Stimulated activated CD8-positive, alpha-beta memory T cell treated with anti-CD3 and anti-CD28 coated beads, Interleukin-7, amount 100 ng/mL, for 4 hours (primary cell): ENCODE data around the gene MUC22.
"Not testable (repeated sequence)": the region's sequence is repeated elsewhere in the genome, so short reads cannot be mapped to it uniquely, and the experiment has no call there.

ENCODE experiments used
- DNase-seq, 2 donors: peaks; one replicate each; pipeline ENCODE4 v3.0.0-alpha.2; 2020; ENCODE audit warnings: low read depth in 2 of 2

The MUC22 gene

DNA sequence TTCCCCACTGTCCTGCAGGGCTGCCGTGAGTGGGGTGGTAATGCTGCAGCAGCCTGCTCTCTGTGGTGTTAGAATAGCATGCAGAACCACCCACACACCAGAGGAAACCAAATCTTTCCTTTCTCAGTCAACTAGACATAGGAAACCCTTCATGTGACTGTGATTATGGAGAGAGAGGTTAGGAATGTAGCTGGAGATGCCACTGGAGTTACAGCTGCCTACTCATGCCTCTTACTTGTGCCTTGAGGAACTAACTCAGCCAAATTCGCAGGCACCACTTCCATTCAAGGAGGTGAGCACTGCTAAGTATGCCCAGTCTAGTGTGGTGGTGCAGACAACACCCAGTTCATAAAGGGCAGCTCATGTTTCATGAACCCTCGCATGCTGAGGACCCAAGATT, 27.4 kb downstream of the MUC22 start:
- DNase-seq: no peak

DNA sequence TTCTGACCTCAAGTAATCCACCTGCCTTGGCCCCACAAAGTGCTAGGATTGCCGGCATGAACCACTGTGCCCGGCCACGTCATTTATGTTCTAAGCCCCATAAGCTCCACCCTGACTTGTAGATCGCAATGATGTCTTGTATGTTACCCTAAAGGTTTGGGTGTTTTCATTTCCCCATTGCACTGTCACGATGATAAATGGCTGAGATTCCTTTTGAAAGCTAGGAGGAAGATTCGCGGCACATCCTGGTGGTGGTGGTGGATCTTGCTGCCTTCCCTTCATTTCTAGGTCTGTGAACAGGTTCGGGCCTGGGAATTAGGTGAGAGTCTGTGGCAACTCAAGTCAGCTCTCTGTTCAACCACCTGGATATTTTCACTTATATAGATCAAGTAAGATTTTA, 28.3 kb downstream of the MUC22 start:
- DNase-seq: no peak

DNA sequence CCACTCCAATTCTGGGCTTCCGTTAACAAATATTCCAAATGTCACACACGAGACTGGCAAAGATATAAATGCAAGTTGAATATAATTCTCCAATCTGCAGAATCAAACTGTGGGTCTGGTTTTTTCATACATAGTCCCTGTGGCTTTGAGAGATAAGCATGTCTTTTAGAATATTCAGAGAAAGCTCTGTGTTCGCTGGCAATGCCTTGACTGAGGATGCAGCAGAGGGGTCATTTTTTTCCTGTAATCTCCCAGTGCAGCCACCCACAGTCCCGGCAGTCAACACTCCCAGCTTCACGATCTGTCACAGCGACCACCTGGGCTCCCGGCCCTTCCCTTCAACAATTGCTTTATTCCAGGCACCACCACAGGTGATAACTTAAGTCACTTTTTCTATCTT, 30.5 kb downstream of the MUC22 start:
- DNase-seq: no peak

DNA sequence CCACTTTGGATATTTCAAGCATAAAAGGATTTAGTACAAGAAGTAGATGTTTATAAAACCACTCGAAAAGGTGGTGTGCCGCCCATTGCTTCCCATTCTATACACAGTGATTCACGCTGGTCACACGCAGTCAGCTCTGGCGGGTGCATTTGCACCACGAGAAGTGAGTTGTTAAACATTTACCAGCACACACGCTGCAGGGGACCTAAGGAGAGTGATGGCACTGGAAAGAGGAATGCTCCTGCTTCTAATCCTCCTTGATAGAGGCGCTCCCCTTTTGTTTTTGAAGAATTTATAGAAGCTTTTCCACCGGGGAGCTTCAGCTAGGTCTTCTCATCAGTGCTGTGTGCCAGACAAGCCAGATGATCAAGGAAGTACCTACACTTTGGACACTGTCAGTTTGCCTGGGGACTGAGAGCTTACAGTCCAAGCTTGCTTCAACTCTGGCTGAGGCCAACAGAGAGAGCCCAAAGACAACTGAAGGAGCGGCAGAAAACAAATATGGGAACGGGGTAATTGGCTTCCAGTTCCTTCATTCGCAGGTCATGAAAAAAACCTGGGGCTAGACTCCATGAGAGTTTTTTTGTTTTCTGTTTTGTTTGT, 31.2 kb downstream of the MUC22 start:
- no peak for DNase-seq

DNA sequence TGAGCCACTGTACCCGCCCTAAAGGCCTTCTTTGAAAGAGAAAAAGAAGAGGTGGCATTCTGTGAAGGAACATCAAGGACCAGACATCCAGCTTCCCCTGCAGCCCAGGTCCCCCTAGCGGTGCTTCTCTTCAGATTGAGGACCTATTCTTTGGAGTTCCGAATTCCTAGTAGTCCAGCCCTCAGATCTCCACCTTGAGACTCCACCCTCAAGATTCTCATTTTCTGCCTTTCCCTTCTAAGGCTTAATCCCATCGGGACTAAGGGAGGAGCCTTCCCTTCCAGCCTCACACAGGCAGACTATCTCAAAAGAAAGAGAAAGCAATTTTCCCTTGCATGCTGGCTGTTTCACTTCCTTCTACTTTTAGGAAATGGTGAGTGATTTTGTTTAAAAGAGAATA, 32.5 kb downstream of the MUC22 start:
- peak in 1 of 2 donors; percentile 4 for DNase-seq

DNA sequence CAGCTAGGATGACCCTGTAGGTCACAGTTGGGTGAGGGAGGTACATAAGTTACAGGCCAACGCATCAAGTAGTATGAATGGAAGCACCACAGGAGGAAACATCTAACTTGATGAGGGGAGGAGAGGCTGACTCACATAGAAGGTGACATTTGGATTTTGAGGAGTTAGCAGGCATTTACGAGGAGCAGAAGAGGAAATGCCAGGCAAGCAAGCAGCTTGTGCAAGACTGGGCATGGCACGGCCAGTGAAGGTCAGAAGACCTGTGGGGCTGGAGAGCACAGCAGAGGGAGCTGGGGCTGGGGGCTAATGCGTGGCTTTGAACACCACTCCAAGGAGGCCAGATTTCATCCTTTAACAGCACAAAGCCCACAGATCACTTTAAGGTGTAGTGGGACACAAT, 37.8 kb downstream of the MUC22 start:
- DNase-seq: no peak

DNA sequence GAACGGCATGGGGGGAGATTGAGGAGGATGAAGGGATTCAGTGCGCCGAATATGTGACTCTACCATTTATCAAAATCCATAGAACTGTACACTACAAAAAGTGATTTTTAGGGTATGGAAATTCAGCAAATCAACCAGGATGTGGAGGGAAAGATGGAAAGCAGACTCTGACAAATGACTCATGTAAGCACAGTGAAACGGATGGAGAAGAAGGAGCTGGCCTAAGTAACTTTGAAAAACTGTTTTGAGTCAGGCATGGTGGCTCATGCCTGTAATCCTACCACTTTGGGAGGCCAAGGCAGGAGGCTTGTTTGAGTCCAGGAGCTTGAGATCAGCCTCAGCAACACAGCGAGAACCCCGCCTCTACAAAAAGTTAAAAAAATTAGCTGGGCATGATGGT, 39.2 kb downstream of the MUC22 start:
- no peak for DNase-seq

DNA sequence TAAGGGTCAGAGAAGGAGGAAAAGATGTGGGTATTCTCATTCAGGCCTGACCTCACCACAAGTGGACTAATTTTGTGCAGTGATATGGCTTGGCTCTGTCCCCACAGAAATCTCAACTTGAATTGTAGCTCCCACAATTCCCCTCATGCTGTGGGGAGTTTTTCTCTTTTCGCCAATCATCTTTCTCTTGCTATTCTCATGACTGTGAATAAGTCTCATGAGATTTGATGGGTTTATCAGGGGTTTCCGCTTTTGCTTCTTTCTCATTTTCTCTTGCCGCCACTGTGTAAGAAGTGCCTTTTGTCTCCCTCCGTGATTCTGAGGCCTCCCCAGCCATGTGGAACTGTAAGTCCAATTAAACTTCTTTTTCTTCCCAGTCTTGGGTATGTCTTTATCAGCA, 42.9 kb downstream of the MUC22 start:
- DNase-seq: not testable (repeated sequence)

DNA sequence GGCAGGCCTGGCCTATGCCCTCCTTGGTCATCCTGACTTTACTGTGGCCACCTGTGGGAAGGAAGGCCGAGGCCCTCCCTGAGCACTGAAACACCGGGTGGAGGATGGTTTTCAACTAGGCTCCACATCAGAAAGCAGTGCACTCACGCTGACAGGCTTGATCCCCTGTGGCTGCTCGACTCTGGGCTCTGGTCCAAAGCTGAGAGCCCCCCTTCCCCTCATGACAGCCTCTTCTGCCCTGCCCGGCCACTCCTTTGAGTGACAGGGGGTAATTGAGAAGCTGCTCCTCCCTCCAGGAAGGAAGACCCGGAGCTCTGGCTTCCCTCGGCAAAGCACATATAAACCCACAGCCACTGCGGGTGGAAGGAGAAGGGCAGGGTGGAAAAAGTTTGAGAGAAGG, 43.6 kb downstream of the MUC22 start:
- no peak for DNase-seq

DNA sequence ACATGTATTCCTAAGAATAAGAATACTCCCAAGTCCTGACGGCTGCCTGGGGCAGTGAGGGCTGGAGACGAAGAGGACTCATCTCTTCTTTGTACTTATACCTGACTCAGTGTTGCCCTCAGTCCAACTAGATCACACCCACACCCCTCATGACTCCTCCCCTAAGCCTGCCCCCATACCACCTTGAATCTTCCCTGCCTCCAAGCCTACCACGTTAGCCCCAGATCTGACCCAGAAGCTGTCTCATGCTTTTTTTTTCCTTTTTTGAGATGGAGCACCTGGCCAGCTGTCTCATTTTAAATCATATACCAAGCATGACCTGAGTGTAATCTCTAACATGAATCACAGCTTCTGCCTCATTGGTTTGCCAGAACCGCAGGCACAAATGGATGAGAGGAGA, 45.2 kb downstream of the MUC22 start:
- no peak for DNase-seq

DNA sequence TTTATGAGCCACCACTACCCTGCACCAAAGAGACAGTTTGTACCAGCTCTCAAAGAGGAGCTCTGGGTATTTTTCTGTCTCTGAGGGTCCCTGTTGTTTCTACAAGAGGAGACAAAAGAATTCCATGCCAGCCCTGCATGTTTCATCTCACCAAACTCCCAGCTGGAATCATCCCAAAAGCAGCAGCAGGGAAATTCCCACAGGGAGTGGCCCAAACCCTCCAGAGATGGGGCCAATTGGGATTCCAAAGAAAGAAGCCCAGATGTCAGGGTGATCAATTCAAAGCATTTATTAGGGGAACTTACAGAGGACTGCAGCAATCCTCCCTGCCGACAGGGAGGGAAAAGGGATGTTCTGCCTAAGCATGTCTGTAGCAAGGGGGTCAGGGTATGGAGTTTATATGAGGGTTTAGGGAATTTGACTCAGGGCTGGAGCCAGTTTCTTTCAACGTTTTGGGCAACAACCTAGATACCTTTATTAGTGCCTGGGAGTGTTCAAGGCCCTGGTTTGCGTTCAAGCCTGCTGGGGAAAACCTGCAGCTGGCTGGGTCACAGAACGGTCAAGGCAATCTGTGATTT, 47.2 kb downstream of the MUC22 start:
- no peak for DNase-seq

DNA sequence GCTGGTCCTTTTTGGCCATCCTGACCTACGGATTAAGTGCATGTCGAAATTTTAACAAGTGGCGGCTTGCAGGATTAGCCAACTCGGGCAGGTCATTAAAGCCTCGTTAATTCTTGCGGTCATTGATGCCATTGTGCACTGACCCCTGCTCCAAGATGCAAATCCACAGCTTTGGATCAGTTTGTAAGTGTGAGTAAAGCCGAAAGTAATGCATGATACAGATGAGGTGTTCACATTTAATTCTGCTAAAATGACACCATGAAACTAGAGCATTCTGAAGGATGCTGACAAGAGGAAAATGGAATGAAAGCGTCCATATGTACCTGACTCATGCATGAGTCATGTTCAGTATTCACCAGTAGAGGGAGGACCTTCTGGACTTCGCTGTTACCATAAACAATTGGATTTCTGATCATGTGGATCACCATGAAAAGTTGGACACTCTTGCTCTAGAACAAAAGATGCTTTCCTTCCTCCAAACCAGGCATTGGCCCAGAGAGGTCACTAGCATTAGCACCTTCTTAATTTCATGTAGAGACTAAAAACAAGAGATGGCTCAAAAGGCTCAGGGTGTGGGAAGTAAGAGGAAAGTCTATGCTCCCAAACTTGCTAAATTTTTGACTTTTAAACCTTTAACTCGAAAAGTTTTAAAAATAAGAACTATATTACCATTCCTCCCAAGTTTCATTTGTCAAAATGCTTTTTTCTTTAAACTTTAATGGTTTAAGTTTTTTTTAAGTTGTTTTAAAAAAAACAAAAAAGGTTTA, 48.0 kb downstream of the MUC22 start:
- DNase-seq: no peak

DNA sequence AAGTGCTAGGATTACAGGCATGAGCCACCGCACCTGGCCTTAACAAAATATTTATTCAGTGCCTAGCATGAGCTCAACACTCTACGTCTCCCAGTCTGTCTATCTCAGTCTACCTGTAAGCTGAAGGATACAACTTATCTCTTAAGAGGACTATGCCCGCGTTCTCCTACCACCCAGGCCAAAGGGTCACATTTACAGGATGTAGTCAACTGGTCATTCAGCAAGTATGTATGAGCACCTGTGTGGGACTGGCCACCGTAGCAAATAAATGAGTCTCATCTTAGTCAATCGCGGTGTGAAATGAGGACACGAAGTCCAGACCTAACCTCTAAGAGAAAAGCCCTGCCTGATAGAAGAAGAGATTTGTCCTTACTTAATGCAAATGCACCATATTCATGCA, 49.9 kb downstream of the MUC22 start:
- no peak for DNase-seq

DNA sequence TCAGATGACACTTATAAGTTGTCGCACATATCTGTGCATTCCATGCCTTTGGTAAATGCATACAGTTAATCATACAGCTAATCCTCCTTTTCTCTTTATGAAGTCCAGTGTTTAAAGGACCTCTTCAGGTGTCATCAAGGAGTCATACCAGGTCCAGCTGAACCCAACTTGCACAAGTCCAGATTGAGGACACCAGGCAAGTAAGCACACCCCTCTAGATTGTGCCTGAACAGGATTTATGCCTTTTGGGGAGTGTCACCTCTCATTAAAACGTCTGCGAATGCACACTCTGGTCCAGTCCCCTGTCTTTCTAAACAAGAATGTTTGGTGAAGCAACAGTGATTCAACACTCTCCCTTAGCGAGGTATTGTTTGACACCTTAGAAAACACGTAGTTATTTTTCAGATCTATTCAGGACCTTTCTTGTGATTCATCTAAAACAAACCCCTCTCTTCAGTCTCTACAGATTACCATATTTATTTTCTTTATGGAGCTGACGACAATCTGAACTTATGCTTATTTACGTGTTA, 53.7 kb downstream of the MUC22 start:
- no peak for DNase-seq

DNA sequence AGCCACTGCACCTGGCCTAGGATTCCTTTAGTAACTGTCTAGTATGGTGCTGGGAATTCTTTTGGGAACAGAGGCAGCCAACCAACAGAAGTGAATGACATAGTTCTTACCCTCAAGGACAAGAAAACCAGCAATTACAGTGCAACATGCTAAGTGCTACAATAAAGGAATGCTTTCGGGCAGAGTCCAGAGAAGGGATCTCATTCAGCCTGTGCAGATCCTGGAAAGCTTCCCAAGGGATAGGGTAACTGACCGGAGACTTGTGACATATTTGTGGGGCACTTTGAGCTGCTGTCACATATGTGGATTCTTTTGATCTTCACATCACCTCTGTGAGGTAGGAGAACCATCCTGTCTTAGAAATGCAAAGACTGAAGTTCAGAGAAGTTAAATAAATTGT, 55.3 kb downstream of the MUC22 start:
- no peak for DNase-seq

DNA sequence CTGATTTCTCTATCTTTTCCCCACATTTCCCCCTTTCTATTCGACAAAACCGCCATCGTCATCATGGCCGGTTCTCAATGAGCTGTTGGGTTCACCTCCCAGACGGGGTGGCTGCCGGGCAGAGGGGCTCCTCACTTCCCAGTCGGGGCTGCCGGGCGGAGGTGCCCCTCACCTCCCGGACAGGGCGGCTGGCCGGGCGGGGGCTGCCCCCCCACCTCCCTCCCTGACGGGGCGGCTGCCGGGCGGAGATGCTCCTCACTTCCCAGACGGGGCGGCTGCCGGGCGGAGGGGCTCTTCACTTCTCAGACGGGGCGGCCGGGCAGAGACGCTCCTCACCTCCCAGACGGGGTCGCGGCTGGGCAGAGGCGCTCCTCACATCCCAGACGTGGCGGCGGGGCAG, 56.8 kb downstream of the MUC22 start:
- DNase-seq: not testable (repeated sequence)

DNA sequence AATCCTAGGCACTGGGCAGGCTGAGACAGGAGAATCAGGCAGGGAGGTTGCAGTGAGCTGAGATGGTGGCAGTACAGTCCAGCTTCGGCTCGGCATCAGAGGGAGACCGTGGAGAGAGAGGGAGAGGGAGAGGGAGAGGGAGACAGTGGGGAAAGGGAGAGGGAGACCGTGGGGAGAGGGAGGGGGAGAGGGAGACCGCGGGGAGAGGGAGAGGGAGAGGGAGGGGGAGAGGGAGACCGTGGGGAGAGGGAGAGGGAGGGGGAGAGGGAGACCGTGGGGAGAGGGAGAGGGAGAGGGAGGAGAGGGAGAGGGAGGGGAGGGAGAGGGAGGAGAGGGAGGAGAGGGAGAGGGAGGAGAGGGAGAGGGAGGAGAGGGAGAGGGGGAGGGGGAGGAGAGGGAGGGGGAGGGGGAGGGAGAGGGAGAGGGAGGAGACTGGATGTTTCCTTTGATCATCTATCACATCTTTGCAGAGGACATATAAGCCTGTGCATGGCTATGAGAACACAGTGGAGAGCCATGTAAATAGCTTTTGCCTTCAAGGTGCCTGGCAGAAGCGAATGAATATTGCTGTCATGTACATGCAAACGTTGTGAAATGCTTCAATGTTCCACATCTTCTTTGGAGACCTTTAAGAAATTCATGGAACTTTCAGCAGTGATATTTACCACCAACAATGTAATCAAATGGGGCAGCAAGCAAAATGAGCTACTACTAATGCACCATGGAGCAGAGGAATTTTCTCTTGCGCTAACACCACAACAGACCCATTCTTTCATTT, 57.8 kb downstream of the MUC22 start:
- not testable (repeated sequence) for DNase-seq

DNA sequence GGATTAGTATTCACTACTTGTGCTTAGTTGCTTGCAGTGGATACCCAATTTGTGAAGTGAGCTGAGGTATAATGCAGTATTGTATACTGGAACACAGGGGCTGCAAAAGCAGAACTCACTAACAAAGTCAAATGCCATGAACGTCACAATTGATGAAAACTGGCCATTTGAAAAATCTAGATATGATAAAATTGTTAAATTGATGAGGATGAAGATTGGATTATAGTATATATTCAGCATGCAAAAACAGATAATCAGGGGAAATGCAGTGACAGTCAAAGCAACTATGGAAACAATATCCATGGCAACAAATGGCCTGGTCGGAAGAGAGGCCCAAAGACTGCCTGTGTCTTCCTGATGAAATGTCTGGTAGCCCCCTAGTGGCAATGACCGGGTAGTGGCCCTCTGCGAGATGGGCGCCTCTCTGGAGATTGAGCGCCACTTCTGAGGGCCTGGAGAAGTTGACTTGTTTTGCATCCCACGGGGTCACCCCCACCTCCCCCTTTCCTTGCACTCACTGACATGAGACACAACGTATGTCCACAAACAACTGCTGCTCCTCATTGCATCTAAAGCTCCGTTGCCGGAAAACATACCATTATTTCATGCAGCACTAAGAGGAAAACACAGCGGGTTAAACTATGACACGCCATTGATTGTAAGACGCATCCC, 58.5 kb downstream of the MUC22 start:
- peak; percentile 34 to 46 for DNase-seq

DNA sequence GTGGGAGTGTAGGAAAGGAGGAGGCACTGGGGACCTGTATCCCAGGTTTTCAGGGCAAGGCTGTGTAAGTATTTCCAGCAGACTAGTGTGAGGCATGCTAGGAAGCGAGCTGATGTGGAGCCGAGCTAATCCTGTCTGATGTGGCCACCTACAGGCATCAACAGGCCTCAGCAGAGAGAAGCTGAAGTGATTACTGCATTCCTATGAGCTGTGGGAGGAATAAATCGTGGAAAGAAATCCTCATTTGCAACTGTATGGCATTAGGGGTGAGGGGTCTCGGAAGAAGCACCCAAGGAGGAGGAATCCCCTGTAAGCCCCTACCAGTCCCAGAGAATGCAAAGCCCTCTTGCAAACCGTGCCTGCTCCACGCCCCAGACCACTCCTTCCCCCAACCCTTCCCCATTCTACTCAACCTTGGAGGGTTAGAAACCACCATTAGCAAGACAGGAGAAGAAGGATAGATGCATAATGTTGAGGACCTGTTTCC, 60.5 kb downstream of the MUC22 start:
- no peak for DNase-seq

DNA sequence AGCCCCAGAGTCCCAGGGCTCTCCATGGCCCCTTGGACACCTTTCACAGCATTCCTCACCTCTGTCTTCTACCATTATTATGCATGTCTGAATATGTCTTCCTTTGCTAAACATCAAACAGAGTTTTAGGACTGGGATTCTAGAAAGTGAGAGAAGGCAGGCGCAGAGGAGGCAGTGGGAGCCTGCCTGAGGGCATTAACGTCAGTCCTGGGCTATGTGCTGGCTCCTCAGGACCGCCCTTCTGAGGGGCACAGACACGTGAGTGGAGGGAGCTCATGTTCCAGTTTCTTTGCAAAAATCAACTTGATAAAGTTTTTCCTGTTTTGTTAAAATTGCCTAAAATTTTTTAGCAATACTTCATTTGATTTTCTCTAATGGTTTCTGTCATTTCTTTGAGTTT, 64.1 kb downstream of the MUC22 start:
- no peak for DNase-seq

DNA sequence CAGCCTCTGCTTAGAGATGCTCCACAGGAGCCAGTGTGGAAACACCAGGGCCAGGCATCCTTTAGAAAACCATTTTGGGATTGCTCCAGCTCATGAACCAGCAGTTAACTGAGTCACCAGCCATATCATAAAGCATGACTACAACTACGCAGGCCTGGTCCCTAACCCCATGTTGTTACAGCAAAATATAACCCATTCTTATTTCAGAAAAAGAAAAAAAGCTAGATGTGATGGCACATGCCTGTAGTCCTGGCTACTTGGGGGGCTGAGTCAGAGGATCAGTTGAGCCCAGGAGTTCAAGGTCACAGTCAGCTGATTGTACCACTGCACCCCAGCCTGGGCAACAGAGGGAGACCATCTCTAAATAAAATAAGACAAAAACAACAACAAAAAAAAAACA, 65.3 kb downstream of the MUC22 start:
- DNase-seq: no peak

DNA sequence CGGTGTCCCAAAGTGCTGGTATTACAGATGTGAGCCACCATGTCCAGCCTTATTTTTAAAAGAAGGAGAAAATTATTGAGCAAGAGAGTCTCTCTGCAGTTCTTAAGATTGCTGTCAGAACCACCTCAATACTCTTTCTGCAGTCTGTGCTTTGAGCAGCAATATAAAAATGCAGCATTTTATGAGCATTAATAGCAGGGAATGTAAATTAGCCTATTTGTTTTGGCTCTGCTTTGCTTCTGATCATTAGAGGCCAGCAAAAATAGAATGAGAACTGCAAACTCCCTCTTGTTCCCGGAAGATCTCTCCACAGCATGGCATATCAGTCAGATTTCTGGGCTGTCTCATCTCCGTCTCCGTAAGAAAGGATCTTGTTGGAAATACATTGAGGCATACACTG, 66.3 kb downstream of the MUC22 start:
- DNase-seq: no peak
